Adipose tissue (tissue), 3 donors: ENCODE data around the gene PSMB4. TPM values are rescaled to one million over a fixed set of nuclear protein-coding genes. Genes with fewer than 3 reads are reported as not detected.
"Not testable (repeated sequence)": the region's sequence is repeated elsewhere in the genome, so short reads cannot be mapped to it uniquely, and the experiment has no call there.

ENCODE experiments used
- H3K27ac ChIP-seq: one replicate; pipeline ENCODE4 v1.5.1; 2013; ENCODE audit warnings: low read depth, low read length
- WGBS, 3 donors: extraction: QIAGEN DNeasy Blood & Tissue Kit; methylation state at CpG; one replicate each; pipeline ENCODE4 v1.1.7; 2013; 5-methylcytosine and 5-hydroxymethylcytosine counted together
- polyA plus RNA-seq, 3 donors: library from polyadenylated mRNA; stranded (reverse); fragments of 200-250 nt; gene quantifications; one replicate each; pipeline ENCODE4 v1.2.3, GENCODE V29; 2013
- donor health status: healthy with polysubstance abuse.
- donor health status: Bipolar disorder and iron deficiency.
- donor health status: healthy.

Gene PSMB4
- polyA plus RNA-seq: 100 to 1,000 TPM; 145 to 348 (median 335) TPM

DNA sequence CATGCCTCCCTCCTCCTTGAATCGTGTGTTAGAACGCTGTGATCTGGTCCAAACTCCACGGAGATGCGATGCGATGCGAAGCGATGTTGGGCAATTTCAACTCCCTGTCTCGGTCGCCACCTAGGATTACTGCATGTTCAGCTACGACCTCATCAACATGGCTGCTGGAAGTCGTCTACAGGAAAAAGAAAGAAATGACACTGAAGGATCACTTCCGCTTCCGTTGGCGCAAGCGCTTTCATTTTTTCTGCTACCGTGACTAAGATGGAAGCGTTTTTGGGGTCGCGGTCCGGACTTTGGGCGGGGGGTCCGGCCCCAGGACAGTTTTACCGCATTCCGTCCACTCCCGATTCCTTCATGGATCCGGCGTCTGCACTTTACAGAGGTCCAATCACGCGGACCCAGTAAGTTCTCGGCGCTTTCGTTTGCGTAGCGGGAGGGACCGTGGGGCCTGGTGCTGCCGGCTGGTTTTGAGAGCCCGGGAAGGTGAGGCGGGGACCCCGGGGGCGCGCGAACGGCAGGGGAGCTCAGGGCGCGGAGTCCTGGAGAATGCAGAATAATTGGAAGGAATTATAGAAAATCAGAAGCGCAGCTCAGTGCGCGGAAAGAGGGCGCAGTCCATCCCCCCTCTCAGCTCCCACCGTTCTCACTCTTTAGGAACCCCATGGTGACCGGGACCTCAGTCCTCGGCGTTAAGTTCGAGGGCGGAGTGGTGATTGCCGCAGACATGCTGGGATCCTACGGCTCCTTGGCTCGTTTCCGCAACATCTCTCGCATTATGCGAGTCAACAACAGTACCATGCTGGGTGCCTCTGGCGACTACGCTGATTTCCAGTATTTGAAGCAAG, at the start of gene PSMB4:
Gene PSMB4 (plus strand): TSS at position 250 of the 848 bp plus-strand sequence. CDS start 15 bp downstream, at position 265.
- WGBS, 3 donors: 0 to 1% (median 1%) methylated on average over 63 of the region's 63 CpGs

DNA sequence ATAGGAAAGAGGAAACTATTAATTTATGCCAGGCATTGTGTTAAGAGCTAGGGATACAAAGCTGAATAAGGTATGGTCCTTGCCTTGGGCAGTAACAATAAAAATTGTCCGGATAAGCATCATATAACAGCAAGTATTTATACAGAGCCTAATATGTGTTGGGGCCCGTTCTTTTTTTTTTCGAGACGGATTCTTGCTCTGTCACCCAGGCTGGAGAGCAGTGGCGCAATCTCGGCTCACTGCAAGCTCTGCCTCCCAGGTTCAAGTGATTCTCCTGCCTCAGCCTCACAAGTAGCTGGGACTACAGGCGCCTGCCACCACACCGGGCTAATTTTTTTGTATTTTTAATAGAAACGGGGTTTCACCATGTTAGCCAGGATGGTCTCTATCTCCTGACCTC, 49.0 kb upstream of the PSMB4 start:
- H3K27ac ChIP-seq: not testable (repeated sequence)
- 90 to 98% (median 93%) methylated on average over 9 of the region's 9 CpGs for WGBS, 3 donors

More for the DNA sequence above, at the start of gene PSMB4:
- peak within 1 kb of the TSS; percentile 84 for H3K27ac ChIP-seq

DNA sequence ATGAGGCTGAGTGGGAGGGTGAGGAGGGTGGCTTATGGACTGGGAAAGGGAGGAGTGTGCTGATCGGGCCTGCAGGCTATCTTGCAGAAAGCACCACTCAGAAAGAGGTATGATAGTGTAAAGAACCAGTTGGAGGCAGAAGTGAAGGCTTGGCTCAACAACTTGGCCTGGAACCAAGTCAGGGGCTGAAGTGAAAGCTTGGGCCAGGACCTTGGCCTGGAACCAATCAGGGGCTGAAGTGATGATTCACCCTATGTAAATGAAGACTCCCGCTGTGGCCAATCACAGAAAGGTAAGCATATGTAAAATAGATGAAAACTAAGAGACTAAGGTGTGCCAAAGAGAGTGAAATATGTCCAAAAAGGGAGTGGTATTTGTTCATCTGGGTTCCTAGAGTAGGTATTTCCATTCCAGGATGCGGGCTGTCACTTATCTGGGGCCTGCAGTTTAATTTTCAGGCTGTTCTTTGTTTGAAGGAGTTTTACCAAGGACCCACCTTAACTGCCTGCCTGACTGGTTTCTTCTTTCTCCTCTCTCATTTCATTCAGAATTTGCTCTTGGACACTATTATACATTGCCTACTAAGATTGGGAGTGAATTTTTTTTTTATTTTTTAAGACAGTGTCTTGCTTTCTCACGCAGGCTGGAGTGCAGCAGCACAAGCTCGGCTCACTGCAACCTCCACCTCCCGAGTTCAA, 47.2 kb upstream of the PSMB4 start:
- 91 to 94% (median 92%) methylated on average over 6 of the region's 6 CpGs for WGBS, 3 donors

DNA sequence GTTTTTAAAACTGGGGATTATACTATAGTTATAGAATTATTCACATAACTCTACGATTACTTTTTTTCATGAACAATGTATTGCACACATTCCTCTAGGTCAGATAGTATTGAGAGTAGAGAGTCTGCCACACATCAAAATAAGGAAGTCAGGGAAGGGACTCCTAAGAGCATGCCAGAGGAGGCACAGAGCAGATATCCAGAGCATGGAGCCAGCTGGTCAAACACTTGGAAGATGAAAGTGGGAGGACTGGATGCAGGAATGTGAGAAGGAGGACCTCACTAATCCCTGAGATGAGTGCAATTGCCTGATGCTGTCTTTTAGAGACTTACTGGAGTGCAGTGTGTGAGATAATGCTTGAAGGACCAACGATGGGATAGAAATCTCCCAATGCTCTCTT, 42.7 kb upstream of the PSMB4 start:
- 44 to 56% (median 56%) methylated on average over 2 of the region's 2 CpGs for WGBS, 3 donors
- H3K27ac ChIP-seq: no peak overlapping the region

More for the DNA sequence above, 47.2 kb upstream of the PSMB4 start:
- no peak overlapping the region for H3K27ac ChIP-seq

DNA sequence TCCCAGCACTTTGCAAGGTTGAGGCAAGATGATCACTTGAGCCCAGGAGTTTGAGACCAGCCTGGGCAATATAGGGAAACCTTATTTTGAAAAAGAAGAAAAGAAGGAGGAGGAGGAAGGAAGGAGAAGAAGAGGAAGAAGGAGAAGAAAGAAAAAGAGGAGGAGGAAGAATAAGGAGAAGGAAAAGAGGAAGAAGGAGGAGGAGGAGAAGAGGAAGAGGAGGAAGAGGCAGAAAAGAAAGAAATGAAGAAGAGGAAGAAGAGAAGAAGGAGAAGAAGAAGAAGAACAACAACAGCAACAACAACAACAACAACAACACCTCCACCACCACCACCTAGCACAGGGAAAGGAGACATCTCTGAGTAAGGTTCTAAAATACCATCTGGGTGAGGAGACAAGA, 37.5 kb upstream of the PSMB4 start:
- H3K27ac ChIP-seq: no peak overlapping the region

DNA sequence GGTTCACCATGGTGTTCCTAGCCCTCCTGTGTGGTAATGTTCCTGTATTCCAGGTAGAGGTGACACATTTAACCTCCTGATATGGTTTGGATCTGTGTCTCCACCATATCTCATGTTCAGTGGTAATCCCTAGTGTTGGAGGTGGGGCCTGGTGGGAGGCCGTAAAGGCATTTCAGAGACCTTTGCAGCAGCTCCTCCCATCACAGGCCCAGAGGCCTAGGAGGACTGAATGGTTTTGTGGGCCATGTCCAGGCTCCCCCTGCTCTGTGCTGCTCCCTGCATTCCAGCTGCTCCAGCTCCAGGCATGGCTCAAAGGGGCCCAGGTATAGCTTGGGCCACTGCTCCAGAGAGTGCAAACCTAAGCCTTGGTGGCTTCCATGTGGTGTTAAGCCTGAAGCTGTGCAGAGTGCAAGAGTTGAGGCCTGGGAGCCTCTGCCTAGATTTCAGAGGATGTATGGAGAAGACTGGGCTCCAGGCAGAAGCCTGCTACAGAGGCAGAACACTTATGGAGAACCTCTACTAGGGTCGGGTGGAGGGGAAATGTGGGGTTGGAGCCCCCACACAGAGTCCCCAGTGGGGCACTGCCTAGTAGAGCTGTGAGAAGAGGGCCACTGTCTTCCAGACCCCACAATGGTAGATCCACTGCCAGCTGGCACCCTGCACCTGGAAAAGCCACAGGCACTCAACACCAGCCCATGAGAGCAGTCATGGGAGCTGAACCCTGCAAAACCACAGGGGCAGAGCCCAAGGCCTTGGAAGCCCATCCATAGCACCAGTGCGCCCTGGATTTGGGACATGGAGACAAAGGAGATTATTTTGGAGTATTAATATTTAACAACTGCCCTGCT, 36.8 kb upstream of the PSMB4 start:
- H3K27ac ChIP-seq: no peak overlapping the region
- WGBS, 3 donors: 96 to 98% (median 96%) methylated on average over 3 of the region's 3 CpGs

DNA sequence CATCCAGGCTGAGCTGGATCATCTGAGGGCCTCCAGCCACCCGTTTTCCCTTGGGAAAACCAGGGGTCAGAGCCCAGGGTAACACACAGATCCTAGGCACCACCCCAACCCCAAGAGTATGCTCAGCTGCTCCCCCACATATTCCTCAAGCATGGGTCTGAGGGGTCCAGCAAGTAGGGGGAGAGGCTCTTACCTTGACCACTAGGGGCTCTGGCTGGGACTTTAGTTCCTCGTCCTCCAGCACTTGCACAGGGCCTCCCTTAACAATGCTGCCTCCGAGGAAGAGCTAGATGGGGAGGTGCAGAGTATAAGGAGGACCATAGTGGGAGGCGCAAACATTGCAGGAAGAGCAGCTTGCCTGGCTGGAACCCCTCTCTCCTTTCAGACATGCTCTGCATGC, 34.4 kb upstream of the PSMB4 start:
- no peak overlapping the region for H3K27ac ChIP-seq
- WGBS, 3 donors: 93 to 95% (median 93%) methylated on average over 4 of the region's 4 CpGs

DNA sequence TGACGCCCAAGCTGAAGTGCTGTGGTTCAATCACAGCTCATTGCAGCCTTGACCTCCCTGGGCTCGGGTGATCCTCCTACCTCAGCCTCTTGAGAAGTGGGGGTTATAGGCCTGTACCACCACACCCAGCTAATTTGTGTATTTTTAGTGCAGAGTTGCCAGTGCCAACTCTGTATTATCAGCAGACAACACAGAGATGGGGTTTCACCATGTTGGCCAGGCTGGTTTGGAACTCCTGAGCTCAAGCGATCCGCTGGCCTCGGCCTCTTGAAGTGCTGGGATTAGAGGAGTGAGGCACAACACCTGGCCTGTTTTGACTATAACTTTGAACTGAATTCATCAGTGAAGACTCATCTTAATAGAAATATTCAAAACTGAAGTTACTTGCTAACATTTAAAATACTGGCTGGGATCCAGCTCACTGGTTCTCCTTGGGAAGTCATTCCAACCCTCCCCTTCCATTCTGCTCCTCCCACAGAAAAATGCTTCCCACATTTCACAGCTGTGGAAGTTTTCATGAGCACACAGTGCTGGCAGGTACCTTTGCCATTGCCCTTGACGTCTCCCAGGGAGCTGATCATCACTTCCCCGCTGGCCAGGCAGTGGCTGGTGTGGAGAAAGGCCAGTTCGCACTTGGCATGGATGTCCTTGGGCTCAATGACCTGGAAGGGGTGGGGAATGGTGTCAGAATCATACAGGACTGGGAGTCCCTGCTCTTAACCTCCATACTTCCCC, 31.5 kb upstream of the PSMB4 start:
- WGBS, 3 donors: 67 to 75% (median 72%) methylated on average over 8 of the region's 8 CpGs
- H3K27ac ChIP-seq: no peak overlapping the region

DNA sequence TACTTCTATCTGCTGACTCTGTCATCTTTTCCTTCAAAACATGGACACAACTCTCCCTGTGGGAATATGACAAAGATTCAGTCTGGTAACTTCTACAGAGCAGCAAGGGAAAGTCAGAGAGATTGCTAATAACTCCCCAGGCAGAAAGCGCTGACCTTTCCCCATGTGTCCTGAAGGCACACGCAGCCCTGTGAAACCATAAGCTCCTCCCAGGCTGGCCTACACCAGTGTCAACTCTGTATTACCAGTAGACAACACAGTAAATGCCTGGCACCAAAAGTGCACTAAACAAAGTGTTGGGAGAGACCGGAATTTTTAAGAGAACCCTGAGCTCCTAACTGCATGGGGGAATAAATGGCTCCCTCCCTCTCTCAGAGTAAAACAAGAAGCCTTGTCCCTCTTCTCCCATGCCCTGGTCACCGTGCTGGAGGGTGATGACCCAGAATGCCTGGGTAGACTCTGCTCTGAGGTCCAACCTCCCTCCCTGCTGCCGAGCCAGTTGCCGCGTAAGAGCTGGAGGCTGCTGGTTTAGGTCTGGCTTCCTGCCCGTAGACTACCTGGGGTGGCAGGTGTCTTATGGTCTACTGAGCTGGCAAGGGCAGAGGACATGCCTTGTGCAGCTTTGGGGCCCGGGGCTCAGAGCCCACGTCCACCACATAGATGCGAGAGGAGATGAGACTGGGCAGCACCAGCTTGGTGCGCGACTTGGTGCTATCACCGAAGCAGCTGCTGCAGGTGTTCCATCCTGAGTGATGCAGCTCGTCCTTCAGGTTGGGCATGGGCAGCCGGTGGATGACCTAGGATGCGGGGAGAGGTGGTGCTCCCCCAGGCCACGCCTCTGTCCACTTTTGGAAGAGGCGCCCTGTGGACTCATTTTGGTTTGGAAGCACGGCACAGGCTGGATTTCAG, 30.7 kb upstream of the PSMB4 start:
- 80 to 91% (median 84%) methylated on average over 20 of the region's 20 CpGs for WGBS, 3 donors
- no peak overlapping the region for H3K27ac ChIP-seq

DNA sequence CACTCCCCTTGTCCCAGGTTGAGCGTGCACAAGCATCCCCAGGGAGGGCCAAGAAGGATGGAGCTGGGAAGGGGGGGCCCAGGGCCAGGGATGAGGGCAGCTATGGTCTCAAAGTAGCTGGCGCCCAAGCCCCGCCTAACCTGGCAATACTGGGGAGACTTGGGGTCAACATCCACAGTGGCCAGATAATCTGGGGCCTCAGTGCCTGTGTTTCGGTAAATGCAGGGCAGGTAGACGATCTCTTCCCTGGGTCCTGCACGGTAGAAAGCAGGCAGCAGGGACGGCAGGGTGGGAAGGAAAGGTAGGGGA, 30.1 kb upstream of the PSMB4 start:
- H3K27ac ChIP-seq: no peak overlapping the region
- WGBS, 3 donors: 80 to 96% (median 82%) methylated on average over 7 of the region's 7 CpGs

DNA sequence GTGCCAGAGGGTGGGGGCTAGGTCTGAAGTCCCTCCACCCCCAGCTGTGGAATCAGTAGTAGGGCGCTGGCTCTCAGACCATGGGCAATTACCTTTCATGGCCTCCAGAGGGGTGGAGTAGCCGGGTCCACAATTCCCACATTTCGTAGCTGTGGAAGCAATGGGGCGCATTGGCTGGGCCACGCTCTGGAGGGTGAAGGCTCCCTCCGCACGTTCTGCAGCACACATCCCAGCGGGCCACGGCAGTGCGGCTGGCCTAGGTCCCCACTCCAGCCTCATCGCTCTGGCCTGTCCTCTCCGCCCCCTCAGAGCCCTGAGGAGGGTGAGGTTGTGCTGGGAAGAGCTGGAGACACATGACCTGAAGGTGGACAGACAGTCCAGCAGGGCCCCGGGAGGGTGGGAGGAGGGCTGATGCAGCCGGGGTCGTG, 29.7 kb upstream of the PSMB4 start:
- 58 to 86% (median 71%) methylated on average over 15 of the region's 15 CpGs for WGBS, 3 donors
- no peak overlapping the region for H3K27ac ChIP-seq

DNA sequence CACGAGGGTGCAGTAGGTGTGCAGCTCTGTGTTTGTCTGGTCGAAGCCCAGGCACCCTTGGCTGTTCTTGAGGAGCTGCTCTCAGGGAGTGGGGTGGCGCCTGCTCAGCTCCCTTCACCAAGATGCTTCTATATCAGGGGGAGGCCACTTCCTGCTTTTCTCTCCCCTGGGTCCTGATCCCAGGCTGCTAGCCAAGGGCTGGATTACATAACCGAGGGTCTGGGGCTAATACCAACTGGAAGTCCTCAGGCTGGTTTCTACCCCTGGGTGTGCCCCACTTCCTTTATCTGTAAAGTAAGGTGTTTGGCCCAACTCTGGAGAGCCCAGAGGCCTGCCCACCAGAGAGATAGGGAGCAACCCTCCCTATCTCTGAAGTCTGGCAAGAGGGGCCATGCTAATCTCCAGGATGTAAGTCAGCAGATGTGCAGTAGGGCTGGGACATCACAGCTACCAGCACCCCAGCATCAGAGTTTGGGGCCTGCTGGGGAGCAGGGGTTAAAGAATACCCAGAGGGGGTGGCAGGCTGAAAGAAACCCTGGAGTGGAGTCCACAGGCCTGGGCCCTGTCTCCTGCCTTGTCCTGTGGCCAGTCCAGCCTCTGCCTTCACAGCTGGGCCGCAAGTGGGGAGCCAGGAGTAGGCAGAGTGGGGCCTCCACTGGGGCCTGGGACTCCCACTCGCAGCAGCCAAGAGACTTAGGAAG, 29.0 kb upstream of the PSMB4 start:
- WGBS, 3 donors: 31 to 75% (median 37%) methylated on average over 6 of the region's 6 CpGs
- H3K27ac ChIP-seq: no peak overlapping the region

DNA sequence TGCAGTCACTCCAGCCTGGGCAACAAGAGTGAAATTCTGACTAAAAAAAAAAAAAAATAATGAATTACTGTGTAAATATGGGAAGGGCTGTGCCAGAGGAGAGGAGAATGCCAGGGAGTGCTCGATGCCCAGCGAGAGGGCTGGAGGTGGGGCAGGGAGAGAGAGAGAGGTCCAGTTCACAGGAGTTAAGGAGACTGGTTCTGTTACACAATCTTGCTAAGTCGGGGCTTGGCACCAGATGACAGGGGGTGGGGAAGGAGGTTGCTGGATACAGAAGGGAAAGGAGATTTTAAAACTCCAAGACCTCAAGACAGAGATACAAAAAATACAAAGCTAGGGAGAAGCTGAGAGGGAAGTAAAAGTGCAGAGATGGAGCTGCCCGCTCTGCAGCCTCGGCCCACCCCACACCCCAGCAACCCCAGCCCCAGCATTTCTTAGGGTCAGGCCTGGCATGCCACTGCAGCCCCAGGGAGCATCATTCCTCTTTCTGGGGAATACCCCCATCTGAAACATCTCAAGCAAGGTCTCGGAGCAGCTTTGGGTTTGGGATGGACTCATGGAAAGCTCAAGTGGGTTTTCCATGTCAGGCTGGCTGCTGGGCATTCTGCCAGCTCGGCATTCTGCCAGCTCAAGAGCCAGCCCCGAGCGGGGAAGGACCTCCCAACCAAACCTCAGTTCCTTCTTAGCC, 27.9 kb upstream of the PSMB4 start:
- 18 to 28% (median 26%) methylated on average over 9 of the region's 9 CpGs for WGBS, 3 donors

DNA sequence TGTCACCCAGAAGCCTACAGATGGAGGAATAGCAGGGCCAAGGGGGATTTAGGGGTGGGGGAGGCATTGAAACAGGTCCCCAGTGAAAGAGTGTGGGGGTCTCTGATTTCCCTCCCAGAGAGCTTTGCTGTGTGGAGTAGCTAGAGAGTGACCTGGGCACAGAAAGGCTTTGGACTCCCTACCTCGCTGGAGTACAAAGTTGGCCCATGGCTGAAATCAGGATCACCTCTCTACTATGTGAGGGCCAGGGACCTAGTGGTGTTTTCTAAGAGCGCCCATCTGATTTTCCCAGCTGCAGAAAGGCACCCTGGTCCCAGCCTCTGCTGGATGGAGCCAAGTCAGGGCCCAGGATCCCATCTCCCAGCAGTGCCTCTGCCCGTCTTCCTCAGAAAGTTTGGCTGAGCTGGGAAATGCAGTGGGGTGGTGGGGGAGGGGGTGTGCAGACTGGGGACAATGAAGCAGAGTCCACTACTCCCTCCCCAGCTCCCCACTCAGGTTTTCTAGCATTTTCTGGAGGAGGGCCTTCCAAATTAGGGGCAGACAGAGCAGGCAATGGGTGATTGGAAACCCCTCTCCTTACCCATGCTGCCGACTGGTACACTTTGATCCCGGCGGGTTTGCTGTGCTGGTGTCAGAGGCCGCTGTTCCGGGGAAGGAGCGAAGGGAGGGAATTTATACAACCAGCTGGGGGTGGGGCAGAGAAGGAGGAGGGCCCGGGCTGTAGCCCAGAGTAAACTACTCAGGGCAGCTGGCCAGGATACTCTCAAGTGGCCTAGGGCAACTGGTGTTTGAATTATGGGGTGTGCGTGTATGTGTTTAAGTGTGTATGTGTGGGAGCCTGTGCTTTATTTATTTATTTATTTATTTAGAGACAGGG, 27.1 kb upstream of the PSMB4 start, which contains the start of gene SELENBP1:
Gene SELENBP1 (minus strand): TSS at position 648 of the 877 bp plus-strand sequence. CDS start 64 bp downstream, at position 584.
- H3K27ac ChIP-seq: no peak within 1 kb of the TSS
- 9 to 44% (median 33%) methylated on average over 11 of the region's 11 CpGs for WGBS, 3 donors

More for the DNA sequence above, 27.9 kb upstream of the PSMB4 start:
- no peak overlapping the region for H3K27ac ChIP-seq

DNA sequence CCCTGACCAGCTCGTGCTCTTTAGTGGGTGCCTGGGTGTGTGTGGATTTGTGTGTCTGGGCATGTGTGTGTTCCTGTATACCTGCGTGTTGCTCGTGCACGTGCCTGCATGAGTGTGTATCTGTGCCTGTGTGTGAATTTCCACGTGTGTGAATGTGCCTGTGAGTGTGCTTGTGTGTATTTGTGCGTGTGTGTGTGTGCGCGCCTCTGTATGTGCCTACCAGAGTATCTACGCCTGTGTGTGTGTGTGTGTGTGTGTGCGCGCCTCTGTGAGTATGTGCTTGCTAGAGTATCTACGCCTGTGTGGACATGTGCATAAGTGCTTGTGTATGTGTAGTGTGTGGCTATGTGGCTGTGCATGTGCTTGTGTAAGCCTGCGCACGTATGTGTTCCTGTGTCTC, 26.2 kb upstream of the PSMB4 start:
- WGBS, 3 donors: 88 to 95% (median 92%) methylated on average over 14 of the region's 14 CpGs
- no peak overlapping the region for H3K27ac ChIP-seq
